AG09319 (cell line): ENCODE measurements around the gene UGT2A1.

ENCODE experiments used
- DNase-seq: peaks from one replicate; pipeline ENCODE4 v3.0.0-alpha.2; 2010; ENCODE audit warnings: low read depth; ENCODE audit errors: extremely low read depth
- TF ChIP-seq, protein P1 (sequence below): IDR thresholded peaks from 2 replicates; pipeline ENCODE4 v1.5.1; 2011; ENCODE audit warnings: low read depth, mild to moderate bottlenecking, inconsistent platforms, low read length, moderate library complexity

Gene UGT2A1

DNA sequence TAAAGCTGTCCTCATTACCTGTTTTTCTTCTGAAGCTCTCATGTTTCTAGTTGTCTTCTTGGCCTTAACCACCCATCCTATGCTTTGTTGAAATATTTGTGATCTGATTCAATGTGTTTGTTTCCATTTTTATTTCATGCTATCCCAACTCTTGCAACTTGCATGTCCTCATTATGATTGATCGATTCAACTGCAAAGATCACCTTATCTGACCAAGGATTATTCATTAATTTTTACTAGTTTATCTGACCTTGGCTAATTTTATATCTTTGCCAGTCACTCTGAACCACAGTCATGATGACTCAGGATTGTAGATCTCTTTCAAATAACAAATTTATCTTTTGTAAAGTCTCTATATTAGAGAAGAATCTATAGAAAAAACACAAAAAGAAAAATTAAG lies 84.3 kb downstream of the UGT2A1 start:
- TF ChIP-seq, protein P1, sequence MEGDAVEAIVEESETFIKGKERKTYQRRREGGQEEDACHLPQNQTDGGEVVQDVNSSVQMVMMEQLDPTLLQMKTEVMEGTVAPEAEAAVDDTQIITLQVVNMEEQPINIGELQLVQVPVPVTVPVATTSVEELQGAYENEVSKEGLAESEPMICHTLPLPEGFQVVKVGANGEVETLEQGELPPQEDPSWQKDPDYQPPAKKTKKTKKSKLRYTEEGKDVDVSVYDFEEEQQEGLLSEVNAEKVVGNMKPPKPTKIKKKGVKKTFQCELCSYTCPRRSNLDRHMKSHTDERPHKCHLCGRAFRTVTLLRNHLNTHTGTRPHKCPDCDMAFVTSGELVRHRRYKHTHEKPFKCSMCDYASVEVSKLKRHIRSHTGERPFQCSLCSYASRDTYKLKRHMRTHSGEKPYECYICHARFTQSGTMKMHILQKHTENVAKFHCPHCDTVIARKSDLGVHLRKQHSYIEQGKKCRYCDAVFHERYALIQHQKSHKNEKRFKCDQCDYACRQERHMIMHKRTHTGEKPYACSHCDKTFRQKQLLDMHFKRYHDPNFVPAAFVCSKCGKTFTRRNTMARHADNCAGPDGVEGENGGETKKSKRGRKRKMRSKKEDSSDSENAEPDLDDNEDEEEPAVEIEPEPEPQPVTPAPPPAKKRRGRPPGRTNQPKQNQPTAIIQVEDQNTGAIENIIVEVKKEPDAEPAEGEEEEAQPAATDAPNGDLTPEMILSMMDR = no peak
- no peak for DNase-seq

DNA sequence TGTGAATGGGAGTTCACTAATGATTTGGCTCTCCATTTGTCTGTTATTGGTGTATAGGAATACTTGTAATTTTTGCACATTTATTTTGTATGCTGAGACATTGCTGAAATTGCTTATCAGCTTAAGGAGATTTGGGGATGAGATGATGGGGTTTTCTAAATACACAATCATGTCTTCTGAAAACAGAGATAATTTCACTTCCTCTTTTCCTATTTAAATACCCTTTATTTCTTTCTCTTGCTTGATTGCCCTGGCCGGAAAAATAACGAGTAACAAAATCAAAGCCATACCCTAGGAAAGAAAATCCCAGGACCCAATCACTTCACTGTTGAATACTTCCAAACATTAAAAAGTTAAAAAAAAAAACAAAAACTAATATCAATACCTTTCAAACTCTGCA lies 89.6 kb downstream of the UGT2A1 start:
- no peak for DNase-seq
- TF ChIP-seq, protein P1 = no peak

DNA sequence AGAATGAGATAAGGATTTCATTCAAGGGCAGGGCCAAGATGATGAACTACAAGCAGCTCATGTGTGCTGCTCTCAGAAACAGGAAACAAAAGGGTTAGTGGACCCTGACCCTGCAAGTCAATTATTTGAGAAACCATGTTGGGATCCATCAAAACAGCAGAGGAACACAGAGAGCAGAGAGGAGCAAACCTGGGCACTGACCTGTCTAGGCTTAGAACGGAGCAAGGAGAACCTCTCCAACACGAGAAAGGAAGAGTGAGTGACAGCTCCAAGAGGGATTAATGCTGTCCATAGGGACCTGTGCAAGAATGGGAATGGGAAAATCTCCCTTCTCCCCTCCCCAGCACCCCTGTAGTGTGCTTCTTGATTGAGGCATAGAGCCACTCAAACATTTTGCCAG lies 103.4 kb downstream of the UGT2A1 start:
- TF ChIP-seq, protein P1 = no peak
- DNase-seq = no peak

DNA sequence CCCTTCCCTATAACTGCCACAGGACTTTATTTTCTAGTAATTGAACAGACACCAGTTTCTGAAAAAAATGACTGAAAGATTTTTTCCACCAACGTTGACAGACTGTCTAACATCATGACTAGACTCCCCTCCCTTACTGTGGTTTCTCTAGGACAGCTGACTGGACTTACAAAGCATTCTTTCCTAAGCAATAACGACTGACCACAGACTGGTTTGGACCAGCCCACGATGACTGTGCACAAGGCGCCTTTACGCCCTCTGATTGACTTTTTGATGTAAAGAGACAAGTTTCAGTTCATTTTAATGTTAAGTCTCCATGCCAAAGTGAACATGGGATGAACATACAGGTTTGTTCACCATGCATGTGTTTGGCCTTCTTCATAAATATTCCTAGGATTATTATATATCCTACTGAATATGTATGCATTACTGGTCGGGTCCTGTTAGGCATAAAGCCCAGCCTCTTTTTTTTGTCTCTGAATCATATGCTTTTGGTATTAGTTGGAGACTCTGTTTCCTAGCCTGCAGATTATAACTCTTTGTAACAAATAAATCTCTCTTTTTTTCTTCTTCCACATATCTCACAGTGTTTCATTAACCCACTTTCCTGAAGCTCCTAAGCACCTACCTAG lies 106.8 kb downstream of the UGT2A1 start:
- TF ChIP-seq, protein P1 = no peak
- no peak for DNase-seq
